MCF 10A (cell line): Measurements from ENCODE around the gene ASIC1. TPM values are rescaled to one million over a fixed set of nuclear protein-coding genes. Genes with fewer than 3 reads are reported as not detected.
A peak's percentile ranks its signal among the peaks of the same experiment; 100 is the strongest.

Source experiments
- BruUV-seq: library from RNA; stranded (reverse); fragments of 400-500 nt; replicated peaks from 2 replicates; lab custom pipeline; 2021; lab: Mats Ljungman, UMichigan
- CTCF ChIA-PET: fragments of 300-600 bp; sonication (Branson Sonifier 250); formaldehyde crosslinking; extraction: SDS; loops from one replicate; lab custom pipeline; 2021; ENCODE audit warnings: antibody characterized with exemption, inconsistent platforms; lab: Yijun Ruan, JAX
- POLR2A ChIA-PET: fragments of 300-600, 350-650 bp; sonication (Branson Sonifier 250); formaldehyde crosslinking; extraction: SDS; loops from one replicate; lab custom pipeline; 2020; ENCODE audit warnings: antibody characterized with exemption, inconsistent platforms; lab: Yijun Ruan, JAX
- DNase-seq: peaks from one replicate; pipeline ENCODE4 v3.0.0-alpha.2; 2018; ENCODE audit not compliant: unreplicated experiment
- H3K27ac Mint-ChIP-seq: one replicate; pipeline ENCODE4 v1.8.0; 2022; ENCODE audit warnings: mild to moderate bottlenecking, low read depth, mixed read lengths; ENCODE audit not compliant: unreplicated experiment
- H3K27me3 Mint-ChIP-seq: one replicate; pipeline ENCODE4 v1.8.0; 2022; ENCODE audit warnings: mixed read lengths; ENCODE audit not compliant: insufficient read depth, unreplicated experiment
- H3K36me3 Mint-ChIP-seq: one replicate; pipeline ENCODE4 v1.8.0; 2022; ENCODE audit warnings: mild to moderate bottlenecking, moderate library complexity, mixed read lengths; ENCODE audit not compliant: insufficient read depth, unreplicated experiment
- H3K4me1 Mint-ChIP-seq: one replicate; pipeline ENCODE4 v1.8.0; 2022; ENCODE audit warnings: mixed read lengths; ENCODE audit not compliant: insufficient read depth, unreplicated experiment
- H3K4me3 Mint-ChIP-seq: one replicate; pipeline ENCODE4 v1.8.0; 2022; ENCODE audit warnings: mild to moderate bottlenecking, moderate library complexity, mixed read lengths; ENCODE audit not compliant: unreplicated experiment
- H3K9me3 Mint-ChIP-seq: one replicate; pipeline ENCODE4 v1.8.0; 2022; ENCODE audit warnings: mixed read lengths; ENCODE audit not compliant: unreplicated experiment
- intact Hi-C: fragments of 100-400 bp; cut with micrococcal nuclease; formaldehyde crosslinking; loops from 2 replicates; pipeline ENCODE4 v1.14.1; 2022
- total RNA-seq: library from RNA; stranded (reverse); gene quantifications from 2 replicates; pipeline ENCODE4 v1.2.3, GENCODE V29; 2022
- TF ChIP-seq, protein P1 (sequence below): fragments of 200-600 bp; IDR thresholded peaks from one replicate; pipeline ENCODE4 v1.8.0; 2022; ENCODE audit warnings: antibody characterized with exemption, mild to moderate bottlenecking; ENCODE audit not compliant: unreplicated experiment

Gene ASIC1
- total RNA-seq, 1 experiment from 2014 or later = 1.7 TPM

DNA sequence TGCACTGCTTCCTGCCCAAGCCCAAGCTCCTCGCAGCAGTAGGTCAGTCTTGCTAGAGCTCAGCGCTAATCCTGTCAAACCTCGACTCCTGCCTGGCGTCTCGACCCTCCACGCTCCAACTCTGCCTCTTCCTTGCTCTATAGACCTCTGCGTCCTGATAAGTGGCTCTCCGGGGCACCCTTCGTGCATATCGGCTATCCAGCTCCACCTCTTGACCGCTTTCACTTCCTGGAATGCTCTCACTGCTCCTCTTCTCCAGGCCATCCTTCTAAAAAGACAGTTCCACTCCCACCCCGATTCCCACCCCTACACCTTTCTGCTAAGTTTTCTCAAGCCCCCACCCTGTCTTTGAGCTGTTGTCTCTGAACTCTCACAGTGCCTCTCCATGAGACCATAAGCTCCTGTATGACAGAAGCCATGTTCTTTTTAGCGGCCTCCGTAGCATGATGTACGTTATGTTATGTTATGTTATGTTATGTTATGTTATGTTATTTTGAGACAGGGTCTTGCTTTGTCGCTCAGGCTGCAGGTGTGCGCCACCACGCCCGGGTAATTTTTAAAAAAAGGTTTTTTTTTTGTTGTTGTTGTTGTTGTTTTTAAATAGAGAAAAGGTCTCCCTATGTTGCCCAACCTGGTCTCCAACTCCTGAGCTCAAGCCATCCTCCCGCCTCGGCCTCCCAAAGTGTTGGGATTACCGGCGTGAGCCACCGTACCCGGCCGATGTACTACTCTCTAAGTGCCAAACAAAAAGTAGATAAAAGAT lies 55.2 kb downstream of the ASIC1 start:
- Mint-ChIP-seq H3K27me3 (no peaks in the 10 kb centered on the region), H3K36me3 (peaks cover 23% of the 10 kb centered on the region), H3K9me3 (no peaks in the 10 kb centered on the region), H3K4me1 (peaks cover 12% of the 10 kb centered on the region), H3K27ac (peak overlapping the region; percentile 93), H3K4me3 (peak overlapping the region; percentile 99)
- intact Hi-C loops = loop anchor here (1.0 to 2.0 kb wide), 2 partner anchors 37 to 54 kb away; partner anchors contain the start of gene CERS5
- ChIA-PET CTCF (interaction anchor here (0.6 to 15.2 kb wide), 29 partner anchors 13 to 1784 kb away, joined by 3 to 232 read pairs (median 4); partner anchors contain the start of genes CERS5, GPD1 and SMARCD1), POLR2A (interaction anchor here (0.6 to 5.0 kb wide), 44 partner anchors 9 to 1140 kb away, joined by 3 to 70 read pairs (median 6); partner anchors contain the start of genes CERS5, GPD1, LARP4 and LIMA1)
- DNase-seq = no peak
- TSS peak; percentile 32 for BruUV-seq
- TF ChIP-seq, protein P1, sequence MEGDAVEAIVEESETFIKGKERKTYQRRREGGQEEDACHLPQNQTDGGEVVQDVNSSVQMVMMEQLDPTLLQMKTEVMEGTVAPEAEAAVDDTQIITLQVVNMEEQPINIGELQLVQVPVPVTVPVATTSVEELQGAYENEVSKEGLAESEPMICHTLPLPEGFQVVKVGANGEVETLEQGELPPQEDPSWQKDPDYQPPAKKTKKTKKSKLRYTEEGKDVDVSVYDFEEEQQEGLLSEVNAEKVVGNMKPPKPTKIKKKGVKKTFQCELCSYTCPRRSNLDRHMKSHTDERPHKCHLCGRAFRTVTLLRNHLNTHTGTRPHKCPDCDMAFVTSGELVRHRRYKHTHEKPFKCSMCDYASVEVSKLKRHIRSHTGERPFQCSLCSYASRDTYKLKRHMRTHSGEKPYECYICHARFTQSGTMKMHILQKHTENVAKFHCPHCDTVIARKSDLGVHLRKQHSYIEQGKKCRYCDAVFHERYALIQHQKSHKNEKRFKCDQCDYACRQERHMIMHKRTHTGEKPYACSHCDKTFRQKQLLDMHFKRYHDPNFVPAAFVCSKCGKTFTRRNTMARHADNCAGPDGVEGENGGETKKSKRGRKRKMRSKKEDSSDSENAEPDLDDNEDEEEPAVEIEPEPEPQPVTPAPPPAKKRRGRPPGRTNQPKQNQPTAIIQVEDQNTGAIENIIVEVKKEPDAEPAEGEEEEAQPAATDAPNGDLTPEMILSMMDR = no peak

DNA sequence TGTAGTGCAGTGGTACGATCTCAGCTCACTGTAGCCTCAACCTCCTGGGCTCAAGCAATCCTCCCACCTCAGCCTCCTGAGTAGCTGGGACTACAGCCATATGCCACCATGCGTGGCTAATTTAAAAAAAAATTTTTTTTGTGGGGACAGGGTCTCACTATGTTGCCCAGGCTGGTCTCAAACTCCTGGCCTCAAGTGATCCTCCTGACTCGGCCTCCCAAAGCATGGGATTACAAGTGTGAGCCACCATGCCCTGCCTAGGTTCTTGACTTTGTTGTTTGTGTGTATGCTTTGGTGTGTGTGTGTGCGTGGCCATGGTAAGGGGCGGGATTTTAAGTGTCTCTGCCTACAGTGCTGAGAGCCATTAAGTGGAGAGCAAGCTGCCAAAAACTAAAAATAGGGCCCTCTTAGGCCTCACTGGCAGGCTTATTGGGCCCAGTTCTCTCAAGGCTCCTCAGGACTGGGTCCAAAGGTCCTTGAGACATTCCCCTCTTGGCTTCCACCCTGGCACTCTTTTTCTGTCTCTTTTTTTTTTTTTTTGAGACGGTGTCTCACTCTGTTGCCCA lies 59.7 kb downstream of the ASIC1 start:
- H3K27me3 Mint-ChIP-seq = no peaks in the 10 kb centered on the region
- H3K9me3 Mint-ChIP-seq = no peaks in the 10 kb centered on the region
- peaks cover 50% of the 10 kb centered on the region for H3K36me3 Mint-ChIP-seq
- no peak overlapping the region for H3K4me3 Mint-ChIP-seq
- TF ChIP-seq, protein P1 = no peak
- H3K27ac Mint-ChIP-seq = no peak overlapping the region
- intact Hi-C loops = no loop called here
- ChIA-PET CTCF (interaction anchor here (0.6 to 1.1 kb wide), 2 partner anchors 29 to 30 kb away, joined by 5 read pairs; no protein-coding TSS in a partner anchor), POLR2A (interaction anchor here (0.7 to 1.2 kb wide), 2 partner anchors 12 to 21 kb away, joined by 3 read pairs; no protein-coding TSS in a partner anchor)
- DNase-seq = no peak
- peaks cover 6% of the 10 kb centered on the region for H3K4me1 Mint-ChIP-seq
- BruUV-seq = no TSS peak

DNA sequence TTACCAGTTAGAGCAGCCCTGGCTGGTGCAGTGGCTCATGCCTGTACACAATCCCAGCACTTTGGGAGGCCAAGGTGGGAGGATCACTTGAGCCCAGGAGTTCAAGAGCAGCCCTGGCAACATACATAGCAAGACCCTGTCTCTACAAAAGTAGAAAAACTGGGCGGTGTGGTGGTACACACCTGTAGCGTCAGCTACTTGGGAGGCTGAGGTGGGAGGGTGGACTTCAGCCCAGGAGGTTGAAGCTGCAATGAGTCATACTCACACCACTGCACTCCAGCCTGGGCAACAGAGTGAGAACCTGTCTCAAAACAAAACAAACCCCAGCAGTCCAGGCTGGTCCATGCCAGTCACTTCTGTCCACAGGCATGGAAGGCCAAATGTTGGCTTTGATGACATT lies 62.0 kb downstream of the ASIC1 start:
- ChIA-PET POLR2A (no interaction called here), CTCF (interaction anchor here (0.6 to 1.8 kb wide), 4 partner anchors 8 to 156 kb away, joined by 3 to 9 read pairs (median 6); partner anchors contain the start of gene COX14)
- TF ChIP-seq, protein P1 = no peak
- Mint-ChIP-seq H3K4me1 (peaks cover 4% of the 10 kb centered on the region), H3K4me3 (no peak overlapping the region), H3K36me3 (peaks cover 70% of the 10 kb centered on the region), H3K27ac (no peak overlapping the region), H3K9me3 (no peaks in the 10 kb centered on the region), H3K27me3 (no peaks in the 10 kb centered on the region)
- intact Hi-C loops = no loop called here
- BruUV-seq = no TSS peak
- DNase-seq = no peak

DNA sequence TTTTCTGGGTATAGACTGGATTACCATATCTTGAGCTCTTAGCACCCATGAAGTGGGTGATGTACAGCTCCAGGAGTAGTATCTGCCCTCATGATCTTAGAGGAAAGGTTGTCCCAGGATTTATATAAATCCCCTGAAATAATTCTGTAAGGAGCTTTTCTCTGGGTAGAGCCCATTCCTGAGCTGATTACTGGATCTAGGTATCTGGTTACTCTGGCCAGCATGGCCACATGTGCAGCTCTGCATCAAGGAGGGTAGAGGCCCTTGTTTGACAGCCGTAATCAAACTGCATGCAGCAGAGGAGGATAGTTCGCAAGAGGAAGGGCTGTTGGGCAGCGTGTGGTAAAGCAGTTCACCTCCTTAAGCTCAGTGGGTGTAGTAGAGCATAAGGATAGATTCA lies 63.1 kb downstream of the ASIC1 start:
- TF ChIP-seq, protein P1 = no peak
- Mint-ChIP-seq H3K27ac (no peak overlapping the region), H3K27me3 (no peaks in the 10 kb centered on the region), H3K4me3 (no peak overlapping the region), H3K4me1 (no peaks in the 10 kb centered on the region), H3K9me3 (no peaks in the 10 kb centered on the region), H3K36me3 (peaks cover 65% of the 10 kb centered on the region)
- no TSS peak for BruUV-seq
- ChIA-PET CTCF (interaction anchor here (1.1 to 2.8 kb wide), 3 partner anchors 9 to 45 kb away, joined by 3 to 18 read pairs (median 9); partner anchors contain the start of gene COX14), POLR2A (interaction anchor here (1.5 kb wide), 1 partner anchor 9 kb away, joined by 7 read pairs; no protein-coding TSS in a partner anchor)
- DNase-seq = no peak
- intact Hi-C loops = no loop called here
